Measurements from ENCODE around the gene PDE6A.

DNA sequence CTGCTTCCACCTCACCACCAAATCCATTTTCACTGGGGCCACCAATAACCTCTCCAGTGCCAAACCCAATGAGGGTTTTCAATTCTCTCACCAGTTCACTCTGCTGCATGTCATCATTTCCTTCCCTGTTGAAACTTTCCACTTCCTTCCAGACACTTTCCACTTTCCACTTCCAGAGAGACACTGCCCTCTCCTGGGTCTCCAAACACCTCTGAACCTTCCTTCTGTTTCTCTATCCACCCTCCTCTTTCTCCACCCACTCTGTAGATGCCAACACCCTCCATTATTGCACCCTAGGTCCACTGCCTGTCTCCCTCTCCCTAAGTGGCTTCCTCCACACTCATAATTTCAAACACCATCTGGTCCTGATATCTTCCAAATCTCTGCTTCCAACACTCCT, 39.6 kb downstream of the PDE6A start:
- TF ChIP-seq, protein P1, sequence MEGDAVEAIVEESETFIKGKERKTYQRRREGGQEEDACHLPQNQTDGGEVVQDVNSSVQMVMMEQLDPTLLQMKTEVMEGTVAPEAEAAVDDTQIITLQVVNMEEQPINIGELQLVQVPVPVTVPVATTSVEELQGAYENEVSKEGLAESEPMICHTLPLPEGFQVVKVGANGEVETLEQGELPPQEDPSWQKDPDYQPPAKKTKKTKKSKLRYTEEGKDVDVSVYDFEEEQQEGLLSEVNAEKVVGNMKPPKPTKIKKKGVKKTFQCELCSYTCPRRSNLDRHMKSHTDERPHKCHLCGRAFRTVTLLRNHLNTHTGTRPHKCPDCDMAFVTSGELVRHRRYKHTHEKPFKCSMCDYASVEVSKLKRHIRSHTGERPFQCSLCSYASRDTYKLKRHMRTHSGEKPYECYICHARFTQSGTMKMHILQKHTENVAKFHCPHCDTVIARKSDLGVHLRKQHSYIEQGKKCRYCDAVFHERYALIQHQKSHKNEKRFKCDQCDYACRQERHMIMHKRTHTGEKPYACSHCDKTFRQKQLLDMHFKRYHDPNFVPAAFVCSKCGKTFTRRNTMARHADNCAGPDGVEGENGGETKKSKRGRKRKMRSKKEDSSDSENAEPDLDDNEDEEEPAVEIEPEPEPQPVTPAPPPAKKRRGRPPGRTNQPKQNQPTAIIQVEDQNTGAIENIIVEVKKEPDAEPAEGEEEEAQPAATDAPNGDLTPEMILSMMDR (IDR thresholded peaks at IDR 0.05; ENCODE audit: insufficient read depth, low read length): no peak
- TF ChIP-seq POLR2AphosphoS5 (IDR thresholded peaks at IDR 0.05; ENCODE audit: low read depth): no peak

Data from HL-60 (cell line).